Loucy (cell line): ENCODE results near the gene DYNC1I2.
"Not testable (repeated sequence)": the region's sequence is repeated elsewhere in the genome, so short reads cannot be mapped to it uniquely, and the experiment has no call there.

Experiments
- H2AFZ ChIP-seq: fragments of 200-600 bp; sonication (generic); 2 replicates; pipeline ENCODE4 v1.6.0; 2016; ENCODE audit warnings: antibody characterized with exemption, mild to moderate bottlenecking, low read length, moderate library complexity
- H3F3A ChIP-seq: fragments of 200-600 bp; 2 replicates; pipeline ENCODE4 v1.6.0; 2016; ENCODE audit warnings: antibody characterized with exemption, low read depth, mild to moderate bottlenecking
- H3K27me3 ChIP-seq: fragments of 200-600 bp; sonication (generic); 2 replicates; pipeline ENCODE4 v1.6.1; 2014; ENCODE audit warnings: low read length, mild to moderate bottlenecking; ENCODE audit not compliant: insufficient read depth, poor library complexity, severe bottlenecking
- H3K36me3 ChIP-seq: fragments of 200-600 bp; sonication (generic); 2 replicates; pipeline ENCODE4 v1.6.1; 2016; ENCODE audit warnings: low read length; ENCODE audit not compliant: insufficient read depth
- H3K4me1 ChIP-seq: fragments of 200-600 bp; sonication (generic); 2 replicates; pipeline ENCODE4 v1.5.1; 2014; ENCODE audit warnings: low read length, mild to moderate bottlenecking; ENCODE audit not compliant: insufficient read depth, poor library complexity, severe bottlenecking
- H3K4me2 ChIP-seq: fragments of 200-600 bp; sonication (generic); 2 replicates; pipeline ENCODE4 v1.6.0; 2014; ENCODE audit warnings: antibody characterized with exemption, low read length, low read depth, mild to moderate bottlenecking; ENCODE audit not compliant: poor library complexity, severe bottlenecking
- H3K4me3 ChIP-seq: fragments of 200-600 bp; sonication (generic); 2 replicates; pipeline ENCODE4 v1.5.1; 2014; ENCODE audit warnings: low read length, mild to moderate bottlenecking, mixed read lengths; ENCODE audit not compliant: poor library complexity, severe bottlenecking
- H3K79me2 ChIP-seq: fragments of 200-600 bp; sonication (generic); 2 replicates; pipeline ENCODE4 v1.6.1; 2014; ENCODE audit warnings: low read length; ENCODE audit not compliant: insufficient read depth
- H3K9ac ChIP-seq: fragments of 200-600 bp; sonication (generic); 2 replicates; pipeline ENCODE4 v1.6.0; 2014; ENCODE audit warnings: mild to moderate bottlenecking, low read depth, low read length, moderate library complexity; ENCODE audit not compliant: poor library complexity, severe bottlenecking
- H3K9me2 ChIP-seq: fragments of 200-600 bp; sonication (generic); replicated peaks from 2 replicates; pipeline ENCODE4 v1.6.1; 2016; ENCODE audit warnings: low read depth, low read length, mixed read lengths
- H3K9me3 ChIP-seq: fragments of 200-600 bp; sonication (generic); 2 replicates; pipeline ENCODE4 v1.6.1; 2014; ENCODE audit warnings: mild to moderate bottlenecking, antibody characterized with exemption, low read length, low read depth; ENCODE audit not compliant: insufficient read depth
- H4K20me1 ChIP-seq: fragments of 200-600 bp; sonication (generic); 2 replicates; pipeline ENCODE4 v1.6.0; 2014; ENCODE audit warnings: antibody characterized with exemption, low read length, mild to moderate bottlenecking; ENCODE audit not compliant: insufficient read depth, poor library complexity, severe bottlenecking
- CTCF ChIP-seq: fragments of 200-600 bp; sonication (generic); conservative IDR thresholded peaks from 2 replicates; pipeline ENCODE4 v1.5.1; 2014; ENCODE audit warnings: mild to moderate bottlenecking, antibody characterized with exemption, low read length
- EZH2phosphoT487 ChIP-seq: fragments of 200-600 bp; IDR thresholded peaks from 2 replicates; pipeline ENCODE4 v1.6.1; 2018; ENCODE audit warnings: antibody characterized with exemption, mild to moderate bottlenecking, moderate library complexity, borderline replicate concordance

DYNC1I2 gene

GRCh38 chr2:171763602-171764001 lies 76.3 kb downstream of the DYNC1I2 start:
- H3K79me2 ChIP-seq = no peaks in the 10 kb centered on the region
- TF ChIP-seq EZH2phosphoT487 = no peak
- no peak for TF ChIP-seq CTCF
- no peaks in the 10 kb centered on the region for H3F3A ChIP-seq
- no peak overlapping the region for H3K4me3 ChIP-seq
- no peaks in the 10 kb centered on the region for H3K9me3 ChIP-seq
- no peaks in the 10 kb centered on the region for H3K9me2 ChIP-seq
- H3K27me3 ChIP-seq = no peaks in the 10 kb centered on the region
- no peaks in the 10 kb centered on the region for H3K4me1 ChIP-seq
- no peaks in the 10 kb centered on the region for H4K20me1 ChIP-seq
- H3K9ac ChIP-seq = no peak overlapping the region
- H3K36me3 ChIP-seq = no peaks in the 10 kb centered on the region
- no peak overlapping the region for H3K4me2 ChIP-seq
- H2AFZ ChIP-seq = no peak overlapping the region

GRCh38 chr2:171771463-171771862 lies 84.2 kb downstream of the DYNC1I2 start:
- Histone ChIP-seq H3K4me1 (no peaks in the 10 kb centered on the region), H3K36me3 (no peaks in the 10 kb centered on the region)
- no peak for TF ChIP-seq EZH2phosphoT487
- TF ChIP-seq CTCF = no peak

GRCh38 chr2:171772373-171772772 lies 85.1 kb downstream of the DYNC1I2 start:
- Histone ChIP-seq H3F3A (no peaks in the 10 kb centered on the region), H3K4me2 (no peak overlapping the region), H3K9ac (no peak overlapping the region), H3K4me3 (no peak overlapping the region), H3K27me3 (no peaks in the 10 kb centered on the region), H3K9me3 (no peaks in the 10 kb centered on the region), H3K79me2 (no peaks in the 10 kb centered on the region), H3K4me1 (no peaks in the 10 kb centered on the region), H3K36me3 (no peaks in the 10 kb centered on the region), H2AFZ (no peak overlapping the region), H3K9me2 (no peaks in the 10 kb centered on the region), H4K20me1 (no peaks in the 10 kb centered on the region)
- TF ChIP-seq EZH2phosphoT487 (no peak), CTCF (no peak)

More at GRCh38 chr2:171771463-171771862, 84.2 kb downstream of the DYNC1I2 start:
- H4K20me1 ChIP-seq = no peaks in the 10 kb centered on the region
- no peak overlapping the region for H3K4me2 ChIP-seq
- no peaks in the 10 kb centered on the region for H3F3A ChIP-seq
- H3K9me2 ChIP-seq = no peaks in the 10 kb centered on the region
- no peak overlapping the region for H3K4me3 ChIP-seq
- no peak overlapping the region for H2AFZ ChIP-seq
- no peaks in the 10 kb centered on the region for H3K27me3 ChIP-seq
- no peaks in the 10 kb centered on the region for H3K79me2 ChIP-seq
- H3K9me3 ChIP-seq = no peaks in the 10 kb centered on the region
- no peak overlapping the region for H3K9ac ChIP-seq

GRCh38 chr2:171774581-171774980 lies 87.3 kb downstream of the DYNC1I2 start:
- H3K9ac ChIP-seq, H3K27me3 ChIP-seq, H3F3A ChIP-seq, H3K9me3 ChIP-seq, H3K36me3 ChIP-seq, H3K4me3 ChIP-seq, H3K4me2 ChIP-seq, H3K79me2 ChIP-seq, H2AFZ ChIP-seq, H3K4me1 ChIP-seq, H4K20me1 ChIP-seq, H3K9me2 ChIP-seq: not testable (repeated sequence)
